Effector memory CD4-positive, alpha-beta T cell (primary cell): Measurements from ENCODE around the gene CAPN11.
"Not testable (repeated sequence)": the region's sequence is repeated elsewhere in the genome, so short reads cannot be mapped to it uniquely, and the experiment has no call there.

Experiments
- DNase-seq, 3 donors: peaks; one replicate each; pipeline ENCODE4 v3.0.0-alpha.2; 2020
- H3K27ac ChIP-seq: 2 replicates; pipeline ENCODE4 v1.7.0; 2013; ENCODE audit warnings: mild to moderate bottlenecking, low read length, moderate library complexity; ENCODE audit not compliant: insufficient read depth, poor library complexity, severe bottlenecking
- H3K27me3 ChIP-seq: replicated peaks from 2 replicates; pipeline ENCODE4 v1.7.0; 2013; ENCODE audit warnings: mild to moderate bottlenecking, low read length; ENCODE audit not compliant: insufficient read depth, control insufficient read depth, poor library complexity, severe bottlenecking
- H3K36me3 ChIP-seq: 2 replicates; pipeline ENCODE4 v1.7.0; 2013; ENCODE audit warnings: mild to moderate bottlenecking, low read length, moderate library complexity; ENCODE audit not compliant: control insufficient read depth, insufficient read depth
- H3K4me1 ChIP-seq: 2 replicates; pipeline ENCODE4 v1.7.0; 2013; ENCODE audit warnings: low read length, mild to moderate bottlenecking; ENCODE audit not compliant: control insufficient read depth, insufficient read depth, poor library complexity, severe bottlenecking
- H3K4me3 ChIP-seq: 2 replicates; pipeline ENCODE4 v1.7.0; 2013; ENCODE audit warnings: low read length, low read depth, mild to moderate bottlenecking; ENCODE audit not compliant: insufficient read depth, poor library complexity, severe bottlenecking
- H3K9me3 ChIP-seq: 2 replicates; pipeline ENCODE4 v1.7.0; 2013; ENCODE audit warnings: mild to moderate bottlenecking, low read length, moderate library complexity; ENCODE audit not compliant: control insufficient read depth

CAPN11 gene

GRCh38 chr6:44180406-44180805, 21.8 kb downstream of the CAPN11 start:
- Histone ChIP-seq H3K27ac (no peak overlapping the region), H3K36me3 (no peaks in the 10 kb centered on the region), H3K4me1 (peaks cover 6% of the 10 kb centered on the region), H3K27me3 (no peaks in the 10 kb centered on the region), H3K4me3 (no peak overlapping the region), H3K9me3 (no peaks in the 10 kb centered on the region)
- DNase-seq, result no peak

- Histone ChIP-seq H3K4me3 (no peak overlapping the region), H3K36me3 (no peaks in the 10 kb centered on the region), H3K9me3 (no peaks in the 10 kb centered on the region), H3K4me1 (peaks cover 6% of the 10 kb centered on the region), H3K27me3 (no peaks in the 10 kb centered on the region), H3K27ac (no peak overlapping the region)
- no peak for DNase-seq
Observed at GRCh38 chr6:44180886-44181285, 22.3 kb downstream of the CAPN11 start.

GRCh38 chr6:44181784-44182183, 23.2 kb downstream of the CAPN11 start:
- not testable (repeated sequence) for H3K27ac ChIP-seq, H3K36me3 ChIP-seq, DNase-seq, H3K27me3 ChIP-seq, H3K4me1 ChIP-seq, H3K9me3 ChIP-seq, H3K4me3 ChIP-seq

DNA sequence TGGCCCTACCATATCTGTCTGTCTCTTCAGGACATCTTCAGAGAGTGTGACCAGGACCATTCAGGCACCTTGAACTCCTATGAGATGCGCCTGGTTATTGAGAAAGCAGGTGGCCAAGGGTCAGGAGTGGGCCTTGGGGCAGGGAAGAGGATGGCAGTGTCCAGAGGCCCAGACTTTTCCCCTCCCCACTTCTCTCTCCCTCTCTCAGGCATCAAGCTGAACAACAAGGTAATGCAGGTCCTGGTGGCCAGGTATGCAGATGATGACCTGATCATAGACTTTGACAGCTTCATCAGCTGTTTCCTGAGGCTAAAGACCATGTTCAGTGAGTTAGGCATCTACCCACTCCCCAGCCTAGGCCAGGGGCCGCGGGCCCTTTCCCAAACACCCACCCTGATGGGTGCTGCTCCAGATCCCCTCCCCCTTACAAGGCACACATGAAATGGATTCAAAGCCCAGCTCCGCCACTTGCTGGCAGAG, 24.3 kb downstream of the CAPN11 start:
- Histone ChIP-seq H3K36me3 (no peaks in the 10 kb centered on the region), H3K27me3 (no peaks in the 10 kb centered on the region), H3K4me3 (no peak overlapping the region), H3K27ac (no peak overlapping the region), H3K4me1 (no peaks in the 10 kb centered on the region), H3K9me3 (no peaks in the 10 kb centered on the region)
- no peak for DNase-seq

DNA sequence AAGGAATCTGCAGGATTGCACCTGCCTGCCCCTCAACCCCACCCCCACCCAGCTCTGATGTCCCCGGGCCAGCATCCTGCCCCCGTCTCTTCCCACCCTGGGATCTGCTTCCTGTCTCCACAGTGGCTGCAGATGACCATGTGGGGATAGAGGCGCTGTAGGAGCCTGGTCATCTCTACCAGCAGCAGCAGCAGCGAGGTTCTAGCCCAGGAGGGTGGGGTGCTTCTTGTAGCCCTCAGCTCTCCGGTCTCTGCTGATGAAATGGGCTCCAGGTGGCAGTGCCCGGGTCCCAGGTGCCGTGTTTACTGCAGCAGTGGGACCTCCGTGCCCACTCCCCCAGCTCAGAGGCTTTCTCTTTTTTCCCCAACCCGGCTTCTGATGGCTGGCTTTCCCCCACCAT, 25.2 kb downstream of the CAPN11 start:
- Histone ChIP-seq H3K4me3 (no peak overlapping the region), H3K27me3 (no peaks in the 10 kb centered on the region), H3K4me1 (no peaks in the 10 kb centered on the region), H3K27ac (no peak overlapping the region), H3K9me3 (no peaks in the 10 kb centered on the region), H3K36me3 (no peaks in the 10 kb centered on the region)
- DNase-seq, result no peak

DNA sequence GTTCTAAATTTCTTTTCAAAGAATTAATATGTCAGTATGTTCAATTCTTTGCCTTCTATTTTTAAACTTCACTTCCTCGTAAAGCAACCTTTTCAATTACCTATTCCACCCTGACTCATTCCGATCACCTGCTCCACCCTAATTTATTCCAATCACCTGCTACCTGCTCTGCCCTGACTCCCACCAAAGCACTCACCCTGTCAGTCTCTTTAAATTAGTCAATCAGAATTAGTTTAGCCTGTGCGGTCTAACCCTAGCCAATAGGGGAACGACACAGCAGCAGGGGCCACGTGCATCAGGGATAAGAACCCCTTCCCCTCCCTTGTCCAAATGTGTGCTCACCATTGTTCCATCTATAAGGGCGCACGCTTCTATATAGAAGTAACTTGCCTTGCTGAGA, 26.7 kb downstream of the CAPN11 start:
- H3K36me3 ChIP-seq, DNase-seq, H3K27me3 ChIP-seq, H3K4me1 ChIP-seq, H3K27ac ChIP-seq, H3K4me3 ChIP-seq, H3K9me3 ChIP-seq: not testable (repeated sequence)

DNA sequence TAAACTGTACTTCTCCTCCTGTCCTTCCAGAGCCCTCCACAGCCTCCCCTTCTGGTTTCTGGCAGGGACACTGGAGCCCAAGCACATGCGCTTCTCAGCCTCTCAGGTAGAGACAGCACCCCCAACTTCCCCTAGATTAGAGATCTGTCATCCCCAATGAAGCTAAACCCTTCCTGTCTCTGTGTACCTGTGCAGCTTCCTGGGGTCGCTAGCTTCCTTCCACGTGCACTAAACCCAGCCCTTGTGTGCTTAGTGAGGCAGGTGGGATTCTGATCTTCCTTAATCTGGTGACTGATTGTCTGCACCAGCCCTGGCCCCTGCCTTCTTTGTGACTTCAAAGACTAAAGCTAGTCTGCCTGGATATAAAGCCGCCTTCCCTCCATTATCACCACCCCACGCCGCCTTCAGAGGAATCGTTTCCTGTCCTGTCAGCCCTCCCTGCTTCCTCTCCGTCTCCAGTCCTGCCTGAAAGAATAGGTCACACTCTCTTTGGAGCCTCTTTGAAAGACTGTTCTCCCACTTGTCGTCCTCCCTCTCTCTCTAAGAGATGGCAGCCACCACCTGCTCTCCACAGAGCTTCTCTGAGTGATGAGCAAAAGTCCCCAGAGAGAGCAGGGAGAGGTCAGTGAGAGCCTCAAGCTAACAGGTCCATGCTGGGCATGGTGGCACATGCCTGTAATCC, 27.5 kb downstream of the CAPN11 start:
- Histone ChIP-seq H3K9me3 (no peaks in the 10 kb centered on the region), H3K36me3 (no peaks in the 10 kb centered on the region), H3K27me3 (no peaks in the 10 kb centered on the region), H3K27ac (no peak overlapping the region), H3K4me1 (no peaks in the 10 kb centered on the region), H3K4me3 (no peak overlapping the region)
- no peak for DNase-seq

- DNase-seq, result no peak
- Histone ChIP-seq H3K4me3 (no peak overlapping the region), H3K9me3 (no peaks in the 10 kb centered on the region), H3K27me3 (no peaks in the 10 kb centered on the region), H3K4me1 (no peaks in the 10 kb centered on the region), H3K36me3 (no peaks in the 10 kb centered on the region), H3K27ac (no peak overlapping the region)
Observed at GRCh38 chr6:44186635-44187025, 28.0 kb downstream of the CAPN11 start.

- Histone ChIP-seq H3K27me3 (no peaks in the 10 kb centered on the region), H3K4me1 (no peaks in the 10 kb centered on the region), H3K9me3 (no peaks in the 10 kb centered on the region), H3K27ac (no peak overlapping the region), H3K4me3 (no peak overlapping the region), H3K36me3 (no peaks in the 10 kb centered on the region)
- DNase-seq, result no peak
Observed at GRCh38 chr6:44188819-44189218, 30.2 kb downstream of the CAPN11 start.

DNA sequence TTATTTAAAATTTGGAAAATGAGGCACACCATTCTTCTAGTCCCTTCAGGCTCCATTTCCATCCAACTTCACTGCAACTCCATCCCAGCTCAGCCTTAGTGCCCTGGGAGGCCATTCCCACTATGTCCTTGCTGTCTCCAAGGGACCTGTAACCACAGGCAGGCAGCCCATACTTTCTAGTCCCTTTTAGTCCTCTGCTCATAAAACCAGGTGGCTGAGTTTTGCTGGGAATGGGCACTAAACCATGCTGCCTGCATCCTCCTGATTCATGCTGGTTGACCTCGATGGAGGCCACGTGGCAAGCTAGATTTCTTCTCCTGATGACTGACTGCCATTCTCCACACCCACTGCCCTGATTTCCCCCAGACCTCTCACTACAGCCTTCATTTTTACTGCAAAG, 30.6 kb downstream of the CAPN11 start:
- no peak overlapping the region for H3K4me3 ChIP-seq
- no peaks in the 10 kb centered on the region for H3K36me3 ChIP-seq
- H3K4me1 ChIP-seq, result no peaks in the 10 kb centered on the region
- no peaks in the 10 kb centered on the region for H3K9me3 ChIP-seq
- no peaks in the 10 kb centered on the region for H3K27me3 ChIP-seq
- no peak overlapping the region for H3K27ac ChIP-seq
- DNase-seq, result no peak
